ENCODE results near the gene RBMS1.

RBMS1 gene

DNA sequence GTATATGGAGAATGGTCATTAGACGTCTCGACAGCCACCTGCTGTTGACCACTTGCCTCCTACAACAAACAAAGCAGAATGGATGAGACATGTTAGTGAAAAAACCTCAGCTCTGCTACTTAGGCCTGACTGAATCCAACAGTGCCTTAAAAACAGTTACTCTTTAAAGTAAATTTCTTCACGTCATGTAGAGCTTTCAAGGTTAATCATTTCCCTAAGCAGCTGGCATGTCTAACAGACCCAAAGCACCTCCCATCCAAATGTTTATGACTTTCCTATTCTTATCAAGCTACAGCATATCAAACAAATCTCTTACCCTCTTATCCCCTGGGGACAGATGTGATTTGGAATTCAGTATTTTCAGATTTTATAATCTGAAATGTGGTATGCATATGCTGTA, 218.0 kb downstream of the RBMS1 start:
- H3K9me3 ChIP-seq (ENCODE audit: insufficient read depth, low read depth, low read length) = no peaks in the 10 kb centered on the region
- H3K36me3 ChIP-seq (ENCODE audit: insufficient read depth, low read length) = peaks cover 78% of the 10 kb centered on the region
- peaks cover 19% of the 10 kb centered on the region for H3K4me1 ChIP-seq (ENCODE audit: insufficient read depth, low read length, poor library complexity, severe bottlenecking)
- H2AFZ ChIP-seq (ENCODE audit: low read length) = no peak overlapping the region
- no peaks in the 10 kb centered on the region for H3K79me2 ChIP-seq (ENCODE audit: insufficient read depth, low read length)
- H4K20me1 ChIP-seq (ENCODE audit: insufficient read depth, low read length, poor library complexity, severe bottlenecking) = no peaks in the 10 kb centered on the region
- no peaks in the 10 kb centered on the region for H3F3A ChIP-seq (ENCODE audit: low read depth)
- no peak overlapping the region for H3K9ac ChIP-seq (ENCODE audit: low read depth, low read length, poor library complexity, severe bottlenecking)
- no peak overlapping the region for H3K4me3 ChIP-seq (ENCODE audit: low read length, poor library complexity, severe bottlenecking)
- TF ChIP-seq EZH2phosphoT487 (IDR thresholded peaks at IDR 0.05; ENCODE audit: borderline replicate concordance) (no peak), CTCF (conservative IDR thresholded peaks at IDR 0.05; ENCODE audit: low read length) (no peak)
- H3K4me2 ChIP-seq (ENCODE audit: low read depth, low read length, poor library complexity, severe bottlenecking) = no peak overlapping the region
- no peaks in the 10 kb centered on the region for H3K27me3 ChIP-seq (ENCODE audit: insufficient read depth, low read length, poor library complexity, severe bottlenecking)
- H3K9me2 ChIP-seq (replicated peaks; ENCODE audit: low read depth, low read length) = no peaks in the 10 kb centered on the region

DNA sequence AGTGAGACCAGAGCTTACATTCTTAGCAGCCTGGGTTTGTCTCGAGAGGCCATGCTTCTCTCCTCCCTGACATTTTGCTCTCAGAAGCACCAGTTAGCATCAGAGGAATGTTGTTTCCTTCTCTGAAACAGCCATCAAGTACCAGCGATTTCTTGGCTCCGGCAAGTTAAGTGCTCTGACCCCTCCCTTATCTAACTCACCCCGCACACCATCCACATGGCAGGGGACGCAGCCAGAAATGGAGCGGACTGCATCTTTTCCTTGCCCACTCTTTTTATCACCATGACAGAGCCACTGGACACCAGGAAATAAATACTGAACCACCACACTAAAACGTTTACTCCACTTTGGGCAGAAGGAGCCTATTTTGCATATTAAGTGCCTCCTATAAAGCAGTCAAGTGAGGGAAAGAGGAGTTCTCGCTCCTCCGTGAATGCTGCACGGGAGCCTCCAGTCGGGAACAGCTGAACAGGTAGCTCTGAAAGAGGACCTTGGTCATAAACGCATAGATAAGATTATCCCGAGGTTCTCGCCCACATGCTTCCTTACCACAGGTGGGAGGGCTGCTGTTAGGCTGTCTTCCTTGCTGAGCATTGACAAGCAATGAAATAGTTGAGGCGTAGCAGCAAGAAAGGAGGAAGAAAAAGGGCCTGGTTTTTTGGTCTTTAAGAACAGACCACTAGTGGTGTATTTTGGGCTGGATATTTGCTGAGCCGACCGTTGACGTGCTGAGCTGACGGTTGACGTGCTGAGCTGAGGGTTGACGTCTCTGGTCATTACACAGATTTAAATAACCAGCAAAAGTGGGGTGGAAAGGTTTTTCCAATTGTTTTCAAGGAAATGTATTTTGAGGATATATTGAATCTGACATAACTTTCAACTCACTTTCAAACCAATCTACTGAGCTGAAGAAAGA, 222.2 kb downstream of the RBMS1 start:
- Histone ChIP-seq H2AFZ (ENCODE audit: low read length) (no peak overlapping the region), H3K4me1 (ENCODE audit: insufficient read depth, low read length, poor library complexity, severe bottlenecking) (no peaks in the 10 kb centered on the region), H3K4me3 (ENCODE audit: low read length, poor library complexity, severe bottlenecking) (no peak overlapping the region), H3K9me3 (ENCODE audit: insufficient read depth, low read depth, low read length) (no peaks in the 10 kb centered on the region), H4K20me1 (ENCODE audit: insufficient read depth, low read length, poor library complexity, severe bottlenecking) (no peaks in the 10 kb centered on the region), H3K27me3 (ENCODE audit: insufficient read depth, low read length, poor library complexity, severe bottlenecking) (no peaks in the 10 kb centered on the region), H3K36me3 (ENCODE audit: insufficient read depth, low read length) (peaks cover 50% of the 10 kb centered on the region), H3F3A (ENCODE audit: low read depth) (no peaks in the 10 kb centered on the region), H3K9me2 (replicated peaks; ENCODE audit: low read depth, low read length) (no peaks in the 10 kb centered on the region), H3K9ac (ENCODE audit: low read depth, low read length, poor library complexity, severe bottlenecking) (no peak overlapping the region), H3K4me2 (ENCODE audit: low read depth, low read length, poor library complexity, severe bottlenecking) (no peak overlapping the region), H3K79me2 (ENCODE audit: insufficient read depth, low read length) (no peaks in the 10 kb centered on the region)
- TF ChIP-seq CTCF (conservative IDR thresholded peaks at IDR 0.05; ENCODE audit: low read length) (no peak), EZH2phosphoT487 (IDR thresholded peaks at IDR 0.05; ENCODE audit: borderline replicate concordance) (no peak)

GRCh38 chr2:160270571-160271113, 223.0 kb downstream of the RBMS1 start:
- Histone ChIP-seq H3K9ac (ENCODE audit: low read depth, low read length, poor library complexity, severe bottlenecking) (no peak overlapping the region), H3K4me3 (ENCODE audit: low read length, poor library complexity, severe bottlenecking) (no peak overlapping the region), H4K20me1 (ENCODE audit: insufficient read depth, low read length, poor library complexity, severe bottlenecking) (no peaks in the 10 kb centered on the region), H3K4me1 (ENCODE audit: insufficient read depth, low read length, poor library complexity, severe bottlenecking) (no peaks in the 10 kb centered on the region), H3K27me3 (ENCODE audit: insufficient read depth, low read length, poor library complexity, severe bottlenecking) (no peaks in the 10 kb centered on the region), H3K36me3 (ENCODE audit: insufficient read depth, low read length) (peaks cover 42% of the 10 kb centered on the region), H3K9me2 (replicated peaks; ENCODE audit: low read depth, low read length) (no peaks in the 10 kb centered on the region), H2AFZ (ENCODE audit: low read length) (no peak overlapping the region), H3K4me2 (ENCODE audit: low read depth, low read length, poor library complexity, severe bottlenecking) (no peak overlapping the region), H3F3A (ENCODE audit: low read depth) (no peaks in the 10 kb centered on the region), H3K79me2 (ENCODE audit: insufficient read depth, low read length) (no peaks in the 10 kb centered on the region), H3K9me3 (ENCODE audit: insufficient read depth, low read depth, low read length) (no peaks in the 10 kb centered on the region)
- TF ChIP-seq CTCF (conservative IDR thresholded peaks at IDR 0.05; ENCODE audit: low read length) = no peak
- no peak for TF ChIP-seq EZH2phosphoT487 (IDR thresholded peaks at IDR 0.05; ENCODE audit: borderline replicate concordance)
